IMR-90 (cell line): ENCODE data around the gene LCNL1. TPM values are rescaled to one million over a fixed set of nuclear protein-coding genes. Genes with fewer than 3 reads are reported as not detected.

Experiments
- ATAC-seq: fragments of 200-7000 bp; cut with Tn5 transposase; 2 replicates; pipeline ENCODE4 v1.9.1; 2020; ENCODE audit warnings: low read depth, mild to moderate bottlenecking, moderate library complexity
- BruUV-seq: library from RNA; stranded (reverse); fragments of 400-500 nt; replicated peaks from 2 replicates; lab custom pipeline; 2021; lab: Mats Ljungman, UMichigan
- CTCF ChIA-PET: fragments of 300-600 bp; formaldehyde crosslinking; extraction: SDS; loops from one replicate; lab custom pipeline; 2021; ENCODE audit warnings: antibody characterized with exemption; lab: Yijun Ruan, JAX
- POLR2A ChIA-PET: fragments of 300-600 bp; sonication (Branson Sonifier 250); formaldehyde crosslinking; loops from one replicate; lab custom pipeline; 2022; ENCODE audit warnings: antibody characterized with exemption; ENCODE audit not compliant: unreplicated experiment; lab: Charles Lee
- DNase-seq: peaks from one replicate; pipeline ENCODE4 v3.0.0; 2013
- H2AFZ ChIP-seq: replicated peaks from 2 replicates; pipeline ENCODE3; 2013; ENCODE audit warnings: low read length, mild to moderate bottlenecking; ENCODE audit not compliant: poor library complexity
- H2AK5ac ChIP-seq: 2 replicates; pipeline ENCODE4 v1.6.1; 2013; ENCODE audit warnings: low read depth, low read length, inconsistent platforms
- H2AK9ac ChIP-seq: replicated peaks from 2 replicates; pipeline ENCODE3; 2013; ENCODE audit warnings: mild to moderate bottlenecking, low read depth, low read length, moderate library complexity; ENCODE audit not compliant: poor library complexity
- H2BK120ac ChIP-seq: 2 replicates; pipeline ENCODE4 v1.6.1; 2013; ENCODE audit warnings: low read depth, low read length, inconsistent platforms
- H2BK15ac ChIP-seq: 3 replicates; pipeline ENCODE4 v1.6.1; 2013; ENCODE audit warnings: low read depth, low read length, inconsistent platforms
- H2BK20ac ChIP-seq: 2 replicates; pipeline ENCODE4 v1.6.1; 2013; ENCODE audit warnings: low read depth, mild to moderate bottlenecking, inconsistent platforms, low read length, moderate library complexity
- H2BK5ac ChIP-seq: 2 replicates; pipeline ENCODE4 v1.6.1; 2013; ENCODE audit warnings: mild to moderate bottlenecking, low read depth, low read length, inconsistent platforms; ENCODE audit not compliant: poor library complexity, severe bottlenecking
- H3K14ac ChIP-seq: replicated peaks from 2 replicates; pipeline ENCODE4 v1.6.1; 2013; ENCODE audit warnings: low read depth, low read length, inconsistent platforms
- H3K18ac ChIP-seq: 2 replicates; pipeline ENCODE4 v1.6.1; 2013; ENCODE audit warnings: low read depth, low read length, control low read depth
- H3K23ac ChIP-seq: 2 replicates; pipeline ENCODE4 v1.6.1; 2013; ENCODE audit warnings: low read depth, low read length, inconsistent platforms
- H3K27ac ChIP-seq: 2 replicates; pipeline ENCODE4 v1.5.1; 2013; ENCODE audit warnings: mild to moderate bottlenecking, control low read depth, low read length; ENCODE audit not compliant: insufficient read depth
- H3K27me3 ChIP-seq: 2 replicates; pipeline ENCODE4 v1.6.1; 2013; ENCODE audit warnings: low read length; ENCODE audit not compliant: control insufficient read depth, insufficient read depth
- H3K36me3 ChIP-seq: 2 replicates; pipeline ENCODE4 v1.6.1; 2013; ENCODE audit warnings: low read length, mixed read lengths; ENCODE audit not compliant: control insufficient read depth, insufficient read depth
- H3K4ac ChIP-seq: 2 replicates; pipeline ENCODE4 v1.6.1; 2013; ENCODE audit warnings: low read depth, low read length, inconsistent platforms
- H3K4me1 ChIP-seq: 2 replicates; pipeline ENCODE4 v1.6.1; 2013; ENCODE audit warnings: low read length, mixed read lengths; ENCODE audit not compliant: control insufficient read depth, insufficient read depth
- H3K4me2 ChIP-seq: 2 replicates; pipeline ENCODE4 v1.6.1; 2013; ENCODE audit warnings: low read depth, mild to moderate bottlenecking, control low read depth, low read length, moderate library complexity
- H3K4me3 ChIP-seq: 2 replicates; pipeline ENCODE4 v1.5.1; 2013; ENCODE audit warnings: low read depth, mild to moderate bottlenecking, control low read depth, low read length, moderate library complexity; ENCODE audit not compliant: insufficient read depth
- H3K56ac ChIP-seq: 2 replicates; pipeline ENCODE4 v1.6.1; 2013; ENCODE audit warnings: low read length, inconsistent platforms; ENCODE audit not compliant: insufficient read depth; ENCODE audit errors: extremely low read depth
- H3K79me1 ChIP-seq, 2 experiments: 2 replicates each; pipeline ENCODE4 v1.6.1; 2013; ENCODE audit warnings: low read length in 2 of 2, inconsistent platforms in 1 of 2, low read depth in 1 of 2
- H3K9ac ChIP-seq: 2 replicates; pipeline ENCODE4 v1.6.1; 2013; ENCODE audit warnings: low read depth, low read length, control low read depth
- H3K9me1 ChIP-seq: 2 replicates; pipeline ENCODE4 v1.6.1; 2013; ENCODE audit warnings: low read length, inconsistent platforms; ENCODE audit not compliant: insufficient read depth
- H3K9me3 ChIP-seq: 2 replicates; pipeline ENCODE4 v1.6.1; 2013; ENCODE audit warnings: low read length; ENCODE audit not compliant: control insufficient read depth, insufficient read depth
- H4K20me1 ChIP-seq: 2 replicates; pipeline ENCODE4 v1.6.1; 2013; ENCODE audit warnings: low read length, inconsistent platforms; ENCODE audit not compliant: insufficient read depth
- H4K5ac ChIP-seq: 2 replicates; pipeline ENCODE4 v1.6.1; 2013; ENCODE audit warnings: mild to moderate bottlenecking, low read depth, low read length, control low read depth
- H4K8ac ChIP-seq, 2 experiments: 2 replicates each; pipeline ENCODE4 v1.6.1; 2013; ENCODE audit warnings: low read depth in 2 of 2, low read length in 2 of 2, control low read depth in 1 of 2, inconsistent platforms in 1 of 2
- H4K91ac ChIP-seq: 2 replicates; pipeline ENCODE4 v1.6.1; 2013; ENCODE audit warnings: low read depth, low read length, inconsistent platforms; ENCODE audit not compliant: insufficient read depth
- BHLHE40 ChIP-seq: fragments of 150-350 bp; IDR thresholded peaks from 2 replicates; pipeline ENCODE4 v1.6.1; 2016; ENCODE audit warnings: mild to moderate bottlenecking, low read depth, low read length
- CEBPB ChIP-seq: IDR thresholded peaks from 2 replicates; pipeline ENCODE4 v1.6.1; 2012; ENCODE audit warnings: low read depth, low read length, improper control_type of control experiment
- FOS ChIP-seq: fragments of 150-350 bp; IDR thresholded peaks from 2 replicates; pipeline ENCODE4 v1.6.1; 2016; ENCODE audit warnings: low read depth, low read length
- MAFK ChIP-seq: IDR thresholded peaks from 2 replicates; pipeline ENCODE4 v1.6.1; 2012; ENCODE audit warnings: low read depth, low read length, improper control_type of control experiment
- MAZ ChIP-seq: IDR thresholded peaks from 2 replicates; pipeline ENCODE4 v1.6.1; 2012; ENCODE audit warnings: low read depth, mild to moderate bottlenecking, low read length, improper control_type of control experiment, moderate library complexity, borderline replicate concordance
- NFE2L2 ChIP-seq: fragments of 150-350 bp; IDR thresholded peaks from 2 replicates; pipeline ENCODE4 v1.6.1; 2016; ENCODE audit warnings: low read depth, mild to moderate bottlenecking, low read length
- RAD21 ChIP-seq: IDR thresholded peaks from 2 replicates; pipeline ENCODE4 v1.6.1; 2012; ENCODE audit warnings: low read length, improper control_type of control experiment
- SMC3 ChIP-seq: fragments of 150-350 bp; IDR thresholded peaks from 2 replicates; pipeline ENCODE4 v1.6.1; 2016; ENCODE audit warnings: low read depth, mild to moderate bottlenecking, antibody characterized with exemption, low read length, moderate library complexity
- WGBS, 2 experiments: methylation state at CpG; one replicate each; pipeline versions ENCODE4 v1.1.5 to v1.1.7; 2013; ENCODE audit warnings: missing lambda C conversion rate in 2 of 2; ENCODE audit not compliant: insufficient read length in 1 of 2; ENCODE audit errors: extremely low coverage in 2 of 2; 5-methylcytosine and 5-hydroxymethylcytosine counted together
- dilution Hi-C: fragments of 300-500 bp; cut with HindIII; formaldehyde crosslinking; loops from one replicate; pipeline ENCODE4 v1.14.3; 2018; ENCODE audit warnings: low sequenced_read_pairs; ENCODE audit not compliant: unreplicated experiment
- in situ Hi-C: fragments of 300-500 bp; cut with MboI; formaldehyde crosslinking; loops from 3 replicates; pipeline ENCODE4 v1.14.3; 2019; ENCODE audit warnings: low sequenced_read_pairs, inconsistent platforms, mixed read lengths
- intact Hi-C: fragments of 100-400 bp; cut with micrococcal nuclease; formaldehyde crosslinking; loops from 2 replicates; pipeline ENCODE4 v1.10.0; 2022
- polyA plus RNA-seq, 3 experiments: library from polyadenylated mRNA; depleted of rRNA; stranded (reverse); fragments of >200 nt; gene quantifications; 2 replicates each; pipeline ENCODE4 v1.2.3, GENCODE V29; 2012; ENCODE audit warnings: low replicate concordance in 1 of 3
- total RNA-seq: library from RNA; depleted of rRNA; stranded (reverse); fragments of >200 nt; gene quantifications from 2 replicates; pipeline ENCODE4 v1.2.3, GENCODE V29; 2012
- TF ChIP-seq, protein P1 (sequence below): conservative IDR thresholded peaks from 2 replicates; pipeline ENCODE4 v1.5.1; 2012; ENCODE audit warnings: mild to moderate bottlenecking, low read depth, low read length, improper control_type of control experiment
- TF ChIP-seq, protein P2 (sequence below): fragments of 150-350 bp; IDR thresholded peaks from 2 replicates; pipeline ENCODE4 v1.6.1; 2016; ENCODE audit warnings: low read depth, mild to moderate bottlenecking, low read length, moderate library complexity, borderline replicate concordance
- TF ChIP-seq, protein P3 (sequence below): fragments of 150-350 bp; IDR thresholded peaks from 2 replicates; pipeline ENCODE4 v1.6.1; 2017; ENCODE audit warnings: mild to moderate bottlenecking, antibody characterized with exemption, low read length, low read depth

The LCNL1 gene
- total and polyA plus RNA-seq, 2 of the 4 experiments (the other 2 are of a cell fraction) = 0.15 TPM; not detected in 1

DNA sequence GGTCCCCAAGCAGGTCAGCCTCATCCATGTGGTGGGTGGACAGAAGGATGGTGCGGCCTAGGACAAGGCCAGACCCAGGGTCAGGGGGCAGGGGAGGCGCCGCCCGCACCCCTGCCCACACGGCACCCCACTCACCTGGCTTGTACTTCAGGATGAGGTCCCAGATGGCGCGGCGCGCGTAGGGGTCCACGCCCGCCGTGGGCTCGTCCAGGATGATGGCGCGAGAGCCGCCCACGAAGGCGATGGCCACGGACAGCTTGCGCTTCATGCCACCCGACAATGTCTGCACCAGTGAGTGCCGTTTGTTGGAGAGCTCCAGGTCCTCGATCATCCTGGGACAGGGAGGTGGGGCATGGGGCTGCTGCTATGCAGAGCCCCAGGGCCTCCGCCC is 32.7 kb downstream of the LCNL1 start:
- H3K14ac ChIP-seq = no peak overlapping the region
- no peak overlapping the region for H3K4me2 ChIP-seq
- H3K4ac ChIP-seq = no peak overlapping the region
- no peak overlapping the region for H2BK20ac ChIP-seq
- no peak overlapping the region for H3K56ac ChIP-seq
- POLR2A ChIA-PET = no interaction called here
- H4K5ac ChIP-seq = no peak overlapping the region
- DNase-seq (no peak), ATAC-seq (no peak)
- no peak overlapping the region for H2AK9ac ChIP-seq
- no peak overlapping the region for H2AK5ac ChIP-seq
- H3K4me1 ChIP-seq = no peaks in the 10 kb centered on the region
- no peak overlapping the region for H2BK5ac ChIP-seq
- no peak overlapping the region for H3K18ac ChIP-seq
- H3K36me3 ChIP-seq = peaks cover 42% of the 10 kb centered on the region
- H4K8ac ChIP-seq = no peak overlapping the region
- no peak overlapping the region for H3K27ac ChIP-seq
- H3K79me1 ChIP-seq = no peaks in the 10 kb centered on the region
- no peaks in the 10 kb centered on the region for H4K20me1 ChIP-seq
- H3K9ac ChIP-seq = no peak overlapping the region
- no peak overlapping the region for H3K4me3 ChIP-seq
- no peaks in the 10 kb centered on the region for H3K27me3 ChIP-seq
- in situ Hi-C loops (no loop called here), intact Hi-C loops (no loop called here), dilution Hi-C loops (no loop called here)
- no peak overlapping the region for H2AFZ ChIP-seq
- no peaks in the 10 kb centered on the region for H3K9me1 ChIP-seq
- no peak for TF ChIP-seq FOS
- TF ChIP-seq, protein P1, sequence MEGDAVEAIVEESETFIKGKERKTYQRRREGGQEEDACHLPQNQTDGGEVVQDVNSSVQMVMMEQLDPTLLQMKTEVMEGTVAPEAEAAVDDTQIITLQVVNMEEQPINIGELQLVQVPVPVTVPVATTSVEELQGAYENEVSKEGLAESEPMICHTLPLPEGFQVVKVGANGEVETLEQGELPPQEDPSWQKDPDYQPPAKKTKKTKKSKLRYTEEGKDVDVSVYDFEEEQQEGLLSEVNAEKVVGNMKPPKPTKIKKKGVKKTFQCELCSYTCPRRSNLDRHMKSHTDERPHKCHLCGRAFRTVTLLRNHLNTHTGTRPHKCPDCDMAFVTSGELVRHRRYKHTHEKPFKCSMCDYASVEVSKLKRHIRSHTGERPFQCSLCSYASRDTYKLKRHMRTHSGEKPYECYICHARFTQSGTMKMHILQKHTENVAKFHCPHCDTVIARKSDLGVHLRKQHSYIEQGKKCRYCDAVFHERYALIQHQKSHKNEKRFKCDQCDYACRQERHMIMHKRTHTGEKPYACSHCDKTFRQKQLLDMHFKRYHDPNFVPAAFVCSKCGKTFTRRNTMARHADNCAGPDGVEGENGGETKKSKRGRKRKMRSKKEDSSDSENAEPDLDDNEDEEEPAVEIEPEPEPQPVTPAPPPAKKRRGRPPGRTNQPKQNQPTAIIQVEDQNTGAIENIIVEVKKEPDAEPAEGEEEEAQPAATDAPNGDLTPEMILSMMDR = no peak
- no peak for TF ChIP-seq MAZ
- TF ChIP-seq MAFK = no peak
- no peak for TF ChIP-seq NFE2L2
- no peak for TF ChIP-seq BHLHE40
- TF ChIP-seq CEBPB = no peak
- TF ChIP-seq, protein P2, sequence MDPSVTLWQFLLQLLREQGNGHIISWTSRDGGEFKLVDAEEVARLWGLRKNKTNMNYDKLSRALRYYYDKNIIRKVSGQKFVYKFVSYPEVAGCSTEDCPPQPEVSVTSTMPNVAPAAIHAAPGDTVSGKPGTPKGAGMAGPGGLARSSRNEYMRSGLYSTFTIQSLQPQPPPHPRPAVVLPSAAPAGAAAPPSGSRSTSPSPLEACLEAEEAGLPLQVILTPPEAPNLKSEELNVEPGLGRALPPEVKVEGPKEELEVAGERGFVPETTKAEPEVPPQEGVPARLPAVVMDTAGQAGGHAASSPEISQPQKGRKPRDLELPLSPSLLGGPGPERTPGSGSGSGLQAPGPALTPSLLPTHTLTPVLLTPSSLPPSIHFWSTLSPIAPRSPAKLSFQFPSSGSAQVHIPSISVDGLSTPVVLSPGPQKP = no peak
- TF ChIP-seq SMC3 = no peak
- TF ChIP-seq, protein P3, sequence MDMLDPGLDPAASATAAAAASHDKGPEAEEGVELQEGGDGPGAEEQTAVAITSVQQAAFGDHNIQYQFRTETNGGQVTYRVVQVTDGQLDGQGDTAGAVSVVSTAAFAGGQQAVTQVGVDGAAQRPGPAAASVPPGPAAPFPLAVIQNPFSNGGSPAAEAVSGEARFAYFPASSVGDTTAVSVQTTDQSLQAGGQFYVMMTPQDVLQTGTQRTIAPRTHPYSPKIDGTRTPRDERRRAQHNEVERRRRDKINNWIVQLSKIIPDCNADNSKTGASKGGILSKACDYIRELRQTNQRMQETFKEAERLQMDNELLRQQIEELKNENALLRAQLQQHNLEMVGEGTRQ = no peak
- no peak for TF ChIP-seq RAD21
- H2BK15ac ChIP-seq = no peak overlapping the region
- H3K23ac ChIP-seq = no peak overlapping the region
- CTCF ChIA-PET = no interaction called here
- WGBS, 2 experiments = 100% methylated on average over 14 of the region's 25 CpGs; no CpG with 5 or more reads in 1 of the 2 experiments
- no peak overlapping the region for H2BK120ac ChIP-seq
- no peak overlapping the region for H4K91ac ChIP-seq
- no TSS peak for BruUV-seq
- no peaks in the 10 kb centered on the region for H3K9me3 ChIP-seq
